HepG2 (cell line): ENCODE data around the gene CHRD. TPM values are rescaled to one million over a fixed set of nuclear protein-coding genes. Genes with fewer than 3 reads are reported as not detected.

Source experiments
- CBX1 ChIP-seq: IDR thresholded peaks from one replicate; pipeline ENCODE4 v1.6.1; 2016; ENCODE audit warnings: antibody characterized with exemption, low read depth
- EED ChIP-seq: sonication (generic); formaldehyde crosslinking; IDR thresholded peaks from 2 replicates; pipeline ENCODE4 v1.5.0; 2020; ENCODE audit warnings: mild to moderate bottlenecking, missing genetic modification reagents
- EHMT2 ChIP-seq: fragments of 200-600 bp; sonication (generic); IDR thresholded peaks from 2 replicates; pipeline ENCODE4 v1.7.0; 2017; ENCODE audit warnings: antibody characterized with exemption, low read depth, low read length, borderline replicate concordance
- NFE2L1 ChIP-seq: sonication (generic); formaldehyde crosslinking; IDR thresholded peaks from 2 replicates; pipeline ENCODE4 v1.4.0; 2020; ENCODE audit warnings: missing genetic modification reagents, mild to moderate bottlenecking, borderline replicate concordance
- NFIC ChIP-seq: IDR thresholded peaks from 2 replicates; pipeline ENCODE4 v1.6.1; 2012; ENCODE audit warnings: mild to moderate bottlenecking, low read length, inconsistent platforms
- RXRA ChIP-seq: sonication (generic); formaldehyde crosslinking; IDR thresholded peaks from 2 replicates; pipeline ENCODE4 v1.5.1; 2020; ENCODE audit warnings: missing genetic modification reagents
- ZFP82 ChIP-seq: sonication (generic); formaldehyde crosslinking; IDR thresholded peaks from 2 replicates; pipeline ENCODE4 v1.5.1; 2020; ENCODE audit warnings: mild to moderate bottlenecking, missing genetic modification reagents, borderline replicate concordance
- ZFYVE20 ChIP-seq: sonication (generic); formaldehyde crosslinking; IDR thresholded peaks from 2 replicates; pipeline ENCODE4 v1.8.0; 2023; ENCODE audit warnings: low read depth, mild to moderate bottlenecking, moderate library complexity, missing genetic modification reagents, borderline replicate concordance
- ZNF143 ChIP-seq: sonication (generic); formaldehyde crosslinking; IDR thresholded peaks from 2 replicates; pipeline ENCODE4 v1.4.0; 2020; ENCODE audit warnings: missing genetic modification reagents
- ZNF274 ChIP-seq: sonication (generic); formaldehyde crosslinking; IDR thresholded peaks from 2 replicates; pipeline ENCODE4 v1.5.1; 2020; ENCODE audit warnings: mild to moderate bottlenecking, missing genetic modification reagents
- ZNF337 ChIP-seq: sonication (generic); formaldehyde crosslinking; IDR thresholded peaks from 2 replicates; pipeline ENCODE4 v1.5.1; 2020; ENCODE audit warnings: missing genetic modification reagents, low read depth, mild to moderate bottlenecking, borderline replicate concordance
- ZNF678 ChIP-seq: sonication (generic); formaldehyde crosslinking; IDR thresholded peaks from 2 replicates; pipeline ENCODE4 v1.4.0; 2020; ENCODE audit warnings: mild to moderate bottlenecking, missing genetic modification reagents
- polyA plus RNA-seq, 8 experiments: library from polyadenylated mRNA; depleted of rRNA in 3 of 8; stranded (reverse) in 7 of 8; unstranded in 1 of 8; fragments of >200 nt; fragmentation: Illumina TruSeq in 4 of 8; extraction: Trizol in 4 of 8; gene quantifications; 2 replicates each; pipeline versions ENCODE4 v1.2.1 to v1.2.3, GENCODE V29; 2011 to 2016; ENCODE audit warnings: low read depth in 4 of 8, missing spikeins in 1 of 8, mixed read lengths in 1 of 8; ENCODE audit not compliant: insufficient read depth in 1 of 8
- total RNA-seq, 5 experiments: library from RNA; depleted of rRNA; stranded (reverse); fragments of >200 nt; fragmentation: Illumina TruSeq; extraction: Trizol; gene quantifications; 2 replicates each; pipeline ENCODE4 v1.2.3, GENCODE V29; 2016; ENCODE audit warnings: low read depth in 1 of 5
- TF ChIP-seq, protein P1 (sequence below): sonication (generic); formaldehyde crosslinking; IDR thresholded peaks from 2 replicates; pipeline ENCODE4 v1.8.0; 2022; ENCODE audit warnings: mild to moderate bottlenecking, missing genetic modification reagents
- TF ChIP-seq, protein P2 (sequence below): IDR thresholded peaks from 2 replicates; pipeline ENCODE4 v1.6.1; 2016; ENCODE audit warnings: missing genetic modification reagents, missing compliant biosample characterization
- TF ChIP-seq, protein P3 (sequence below): sonication (generic); formaldehyde crosslinking; IDR thresholded peaks from 2 replicates; pipeline ENCODE4 v1.8.1; 2022; ENCODE audit warnings: low read depth, mild to moderate bottlenecking, missing genetic modification reagents
- TF ChIP-seq, protein P4 (sequence below): sonication (generic); formaldehyde crosslinking; IDR thresholded peaks from 2 replicates; pipeline ENCODE4 v1.4.0; 2020; ENCODE audit warnings: missing genetic modification reagents
- TF ChIP-seq, protein P5 (sequence below): sonication (generic); formaldehyde crosslinking; conservative IDR thresholded peaks from 2 replicates; pipeline ENCODE4 v1.8.0; 2022; ENCODE audit warnings: mild to moderate bottlenecking, moderate library complexity, missing genetic modification reagents

Gene CHRD
- total and polyA plus RNA-seq, 2 of the 13 experiments (the other 11 are each of a cell fraction or from before 2014, with no cell fraction given): 22.2 to 35.2 TPM

DNA sequence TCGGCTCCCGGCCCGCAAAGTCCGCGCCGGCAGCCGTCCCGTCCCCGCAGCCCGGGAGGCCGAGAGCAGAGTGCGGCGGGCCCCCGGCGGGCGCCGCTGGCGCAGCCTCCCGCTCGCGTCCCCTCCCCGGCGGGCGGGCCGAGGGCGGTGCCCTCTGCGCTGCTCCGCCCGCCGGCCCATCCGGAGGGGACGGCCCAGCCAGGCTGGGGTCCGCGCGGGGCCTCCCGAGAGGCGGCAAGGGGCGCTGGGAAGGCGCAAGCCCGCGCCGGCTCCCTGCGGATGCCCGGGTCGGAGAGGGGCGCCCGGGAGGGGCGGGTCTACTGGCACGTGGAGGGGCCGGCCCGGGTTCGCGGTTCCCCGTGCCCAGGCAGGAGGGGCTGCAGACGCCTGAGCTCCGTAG, 18.3 kb upstream of the CHRD start, which contains the start of the genes CLCN2 and POLR2H (continued):
- TF ChIP-seq ZFP82 (CRISPR knock-in tag): peak; percentile 23; the same call in 1 of the 2 replicates
- no peak for TF ChIP-seq NFIC
- TF ChIP-seq, protein P1, sequence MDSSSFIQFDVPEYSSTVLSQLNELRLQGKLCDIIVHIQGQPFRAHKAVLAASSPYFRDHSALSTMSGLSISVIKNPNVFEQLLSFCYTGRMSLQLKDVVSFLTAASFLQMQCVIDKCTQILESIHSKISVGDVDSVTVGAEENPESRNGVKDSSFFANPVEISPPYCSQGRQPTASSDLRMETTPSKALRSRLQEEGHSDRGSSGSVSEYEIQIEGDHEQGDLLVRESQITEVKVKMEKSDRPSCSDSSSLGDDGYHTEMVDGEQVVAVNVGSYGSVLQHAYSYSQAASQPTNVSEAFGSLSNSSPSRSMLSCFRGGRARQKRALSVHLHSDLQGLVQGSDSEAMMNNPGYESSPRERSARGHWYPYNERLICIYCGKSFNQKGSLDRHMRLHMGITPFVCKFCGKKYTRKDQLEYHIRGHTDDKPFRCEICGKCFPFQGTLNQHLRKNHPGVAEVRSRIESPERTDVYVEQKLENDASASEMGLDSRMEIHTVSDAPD (CRISPR knock-in tag): no peak
- TF ChIP-seq ZNF274 (CRISPR knock-in tag): no peak
- no peak for TF ChIP-seq ZNF678
- TF ChIP-seq, protein P2, sequence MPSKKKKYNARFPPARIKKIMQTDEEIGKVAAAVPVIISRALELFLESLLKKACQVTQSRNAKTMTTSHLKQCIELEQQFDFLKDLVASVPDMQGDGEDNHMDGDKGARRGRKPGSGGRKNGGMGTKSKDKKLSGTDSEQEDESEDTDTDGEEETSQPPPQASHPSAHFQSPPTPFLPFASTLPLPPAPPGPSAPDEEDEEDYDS (CRISPR knock-in tag): no peak
- TF ChIP-seq, protein P3, sequence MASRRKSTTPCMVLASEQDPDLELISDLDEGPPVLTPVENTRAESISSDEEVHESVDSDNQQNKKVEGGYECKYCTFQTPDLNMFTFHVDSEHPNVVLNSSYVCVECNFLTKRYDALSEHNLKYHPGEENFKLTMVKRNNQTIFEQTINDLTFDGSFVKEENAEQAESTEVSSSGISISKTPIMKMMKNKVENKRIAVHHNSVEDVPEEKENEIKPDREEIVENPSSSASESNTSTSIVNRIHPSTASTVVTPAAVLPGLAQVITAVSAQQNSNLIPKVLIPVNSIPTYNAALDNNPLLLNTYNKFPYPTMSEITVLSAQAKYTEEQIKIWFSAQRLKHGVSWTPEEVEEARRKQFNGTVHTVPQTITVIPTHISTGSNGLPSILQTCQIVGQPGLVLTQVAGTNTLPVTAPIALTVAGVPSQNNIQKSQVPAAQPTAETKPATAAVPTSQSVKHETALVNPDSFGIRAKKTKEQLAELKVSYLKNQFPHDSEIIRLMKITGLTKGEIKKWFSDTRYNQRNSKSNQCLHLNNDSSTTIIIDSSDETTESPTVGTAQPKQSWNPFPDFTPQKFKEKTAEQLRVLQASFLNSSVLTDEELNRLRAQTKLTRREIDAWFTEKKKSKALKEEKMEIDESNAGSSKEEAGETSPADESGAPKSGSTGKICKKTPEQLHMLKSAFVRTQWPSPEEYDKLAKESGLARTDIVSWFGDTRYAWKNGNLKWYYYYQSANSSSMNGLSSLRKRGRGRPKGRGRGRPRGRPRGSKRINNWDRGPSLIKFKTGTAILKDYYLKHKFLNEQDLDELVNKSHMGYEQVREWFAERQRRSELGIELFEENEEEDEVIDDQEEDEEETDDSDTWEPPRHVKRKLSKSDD (CRISPR knock-in tag): no peak
- TF ChIP-seq, protein P4, sequence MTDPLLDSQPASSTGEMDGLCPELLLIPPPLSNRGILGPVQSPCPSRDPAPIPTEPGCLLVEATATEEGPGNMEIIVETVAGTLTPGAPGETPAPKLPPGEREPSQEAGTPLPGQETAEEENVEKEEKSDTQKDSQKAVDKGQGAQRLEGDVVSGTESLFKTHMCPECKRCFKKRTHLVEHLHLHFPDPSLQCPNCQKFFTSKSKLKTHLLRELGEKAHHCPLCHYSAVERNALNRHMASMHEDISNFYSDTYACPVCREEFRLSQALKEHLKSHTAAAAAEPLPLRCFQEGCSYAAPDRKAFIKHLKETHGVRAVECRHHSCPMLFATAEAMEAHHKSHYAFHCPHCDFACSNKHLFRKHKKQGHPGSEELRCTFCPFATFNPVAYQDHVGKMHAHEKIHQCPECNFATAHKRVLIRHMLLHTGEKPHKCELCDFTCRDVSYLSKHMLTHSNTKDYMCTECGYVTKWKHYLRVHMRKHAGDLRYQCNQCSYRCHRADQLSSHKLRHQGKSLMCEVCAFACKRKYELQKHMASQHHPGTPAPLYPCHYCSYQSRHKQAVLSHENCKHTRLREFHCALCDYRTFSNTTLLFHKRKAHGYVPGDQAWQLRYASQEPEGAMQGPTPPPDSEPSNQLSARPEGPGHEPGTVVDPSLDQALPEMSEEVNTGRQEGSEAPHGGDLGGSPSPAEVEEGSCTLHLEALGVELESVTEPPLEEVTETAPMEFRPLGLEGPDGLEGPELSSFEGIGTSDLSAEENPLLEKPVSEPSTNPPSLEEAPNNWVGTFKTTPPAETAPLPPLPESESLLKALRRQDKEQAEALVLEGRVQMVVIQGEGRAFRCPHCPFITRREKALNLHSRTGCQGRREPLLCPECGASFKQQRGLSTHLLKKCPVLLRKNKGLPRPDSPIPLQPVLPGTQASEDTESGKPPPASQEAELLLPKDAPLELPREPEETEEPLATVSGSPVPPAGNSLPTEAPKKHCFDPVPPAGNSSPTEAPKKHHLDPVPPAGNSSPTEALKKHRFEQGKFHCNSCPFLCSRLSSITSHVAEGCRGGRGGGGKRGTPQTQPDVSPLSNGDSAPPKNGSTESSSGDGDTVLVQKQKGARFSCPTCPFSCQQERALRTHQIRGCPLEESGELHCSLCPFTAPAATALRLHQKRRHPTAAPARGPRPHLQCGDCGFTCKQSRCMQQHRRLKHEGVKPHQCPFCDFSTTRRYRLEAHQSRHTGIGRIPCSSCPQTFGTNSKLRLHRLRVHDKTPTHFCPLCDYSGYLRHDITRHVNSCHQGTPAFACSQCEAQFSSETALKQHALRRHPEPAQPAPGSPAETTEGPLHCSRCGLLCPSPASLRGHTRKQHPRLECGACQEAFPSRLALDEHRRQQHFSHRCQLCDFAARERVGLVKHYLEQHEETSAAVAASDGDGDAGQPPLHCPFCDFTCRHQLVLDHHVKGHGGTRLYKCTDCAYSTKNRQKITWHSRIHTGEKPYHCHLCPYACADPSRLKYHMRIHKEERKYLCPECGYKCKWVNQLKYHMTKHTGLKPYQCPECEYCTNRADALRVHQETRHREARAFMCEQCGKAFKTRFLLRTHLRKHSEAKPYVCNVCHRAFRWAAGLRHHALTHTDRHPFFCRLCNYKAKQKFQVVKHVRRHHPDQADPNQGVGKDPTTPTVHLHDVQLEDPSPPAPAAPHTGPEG (CRISPR knock-in tag): peak; percentile 60; the same call in 1 of the 2 replicates
- TF ChIP-seq CBX1: no peak
- TF ChIP-seq RXRA: no peak
- no peak for TF ChIP-seq ZNF337
- TF ChIP-seq NFE2L1: no peak
- TF ChIP-seq EHMT2: no peak
- TF ChIP-seq, protein P5, sequence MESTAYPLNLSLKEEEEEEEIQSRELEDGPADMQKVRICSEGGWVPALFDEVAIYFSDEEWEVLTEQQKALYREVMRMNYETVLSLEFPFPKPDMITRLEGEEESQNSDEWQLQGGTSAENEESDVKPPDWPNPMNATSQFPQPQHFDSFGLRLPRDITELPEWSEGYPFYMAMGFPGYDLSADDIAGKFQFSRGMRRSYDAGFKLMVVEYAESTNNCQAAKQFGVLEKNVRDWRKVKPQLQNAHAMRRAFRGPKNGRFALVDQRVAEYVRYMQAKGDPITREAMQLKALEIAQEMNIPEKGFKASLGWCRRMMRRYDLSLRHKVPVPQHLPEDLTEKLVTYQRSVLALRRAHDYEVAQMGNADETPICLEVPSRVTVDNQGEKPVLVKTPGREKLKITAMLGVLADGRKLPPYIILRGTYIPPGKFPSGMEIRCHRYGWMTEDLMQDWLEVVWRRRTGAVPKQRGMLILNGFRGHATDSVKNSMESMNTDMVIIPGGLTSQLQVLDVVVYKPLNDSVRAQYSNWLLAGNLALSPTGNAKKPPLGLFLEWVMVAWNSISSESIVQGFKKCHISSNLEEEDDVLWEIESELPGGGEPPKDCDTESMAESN (CRISPR knock-in tag): no peak
- TF ChIP-seq ZFYVE20: no peak
- no peak for TF ChIP-seq EED (CRISPR knock-in tag)
- peak; percentile 54; the same call in 1 of the 2 replicates for TF ChIP-seq ZNF143 (CRISPR knock-in tag)
